IPS DF 4.7 (cell line): ENCODE measurements around the gene TCTA.
"Not testable (repeated sequence)": the region's sequence is repeated elsewhere in the genome, so short reads cannot be mapped to it uniquely, and the experiment has no call there.

Experiments
- DNase-seq: peaks from one replicate; pipeline ENCODE4 v3.0.0-alpha.2; 2013; ENCODE audit warnings: low spot score; ENCODE audit errors: extremely low read depth

Gene TCTA, protein sequence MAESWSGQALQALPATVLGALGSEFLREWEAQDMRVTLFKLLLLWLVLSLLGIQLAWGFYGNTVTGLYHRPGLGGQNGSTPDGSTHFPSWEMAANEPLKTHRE

GRCh38 chr3:49411968-49412631 is at the start of gene TCTA, which contains the start of gene RHOA:
TSS of gene TCTA (plus strand) at chr3:49412423. CDS start at chr3:49412427, 4 bp downstream.
TSS of gene RHOA (minus strand) at chr3:49411976. CDS start at chr3:49375589, 36,387 bp downstream.
- DNase-seq: peak; percentile 93

DNA sequence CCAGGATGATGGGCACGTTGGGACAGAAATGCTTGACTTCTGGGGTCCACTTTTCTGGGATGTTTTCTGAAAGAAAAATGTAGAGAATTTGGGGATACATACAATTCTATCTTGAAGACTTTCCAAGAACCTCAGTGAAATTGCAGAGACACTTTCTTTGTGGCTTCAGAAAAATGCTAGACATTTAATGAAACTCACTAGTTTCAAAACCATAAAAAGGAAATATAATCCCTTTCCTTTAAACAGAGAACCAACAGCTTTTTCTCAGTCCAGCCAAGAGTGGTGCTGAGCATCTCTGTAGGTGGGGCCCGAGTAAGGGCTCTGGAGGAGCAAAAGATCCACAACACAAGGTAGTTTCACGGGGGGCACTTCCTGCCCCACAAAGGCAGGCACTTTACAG is 49.7 kb upstream of the TCTA start:
- no peak for DNase-seq

GRCh38 chr3:49370585-49371290 is 41.5 kb upstream of the TCTA start:
- no peak for DNase-seq

GRCh38 chr3:49371946-49372345 is 40.3 kb upstream of the TCTA start:
- no peak for DNase-seq

DNA sequence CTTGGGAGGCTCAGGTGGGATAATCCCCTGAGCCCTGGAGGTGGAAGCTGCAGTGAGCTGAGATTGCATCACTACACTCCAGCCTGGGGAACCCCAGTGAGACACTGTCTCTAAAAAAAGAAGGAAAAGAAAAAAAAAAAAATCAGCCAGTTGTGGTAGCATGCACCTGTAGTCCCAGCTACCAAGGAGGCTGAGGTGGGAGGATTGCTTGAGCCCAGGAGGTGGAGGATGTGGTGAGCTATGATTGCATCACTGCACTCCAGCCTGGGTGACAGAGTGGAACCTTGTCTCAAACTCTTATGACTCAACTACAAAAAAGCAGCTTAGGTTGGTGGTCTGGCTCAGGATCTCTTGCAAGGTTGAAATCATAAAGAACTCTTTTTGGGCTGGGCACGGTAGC is 34.7 kb upstream of the TCTA start:
- no peak for DNase-seq

DNA sequence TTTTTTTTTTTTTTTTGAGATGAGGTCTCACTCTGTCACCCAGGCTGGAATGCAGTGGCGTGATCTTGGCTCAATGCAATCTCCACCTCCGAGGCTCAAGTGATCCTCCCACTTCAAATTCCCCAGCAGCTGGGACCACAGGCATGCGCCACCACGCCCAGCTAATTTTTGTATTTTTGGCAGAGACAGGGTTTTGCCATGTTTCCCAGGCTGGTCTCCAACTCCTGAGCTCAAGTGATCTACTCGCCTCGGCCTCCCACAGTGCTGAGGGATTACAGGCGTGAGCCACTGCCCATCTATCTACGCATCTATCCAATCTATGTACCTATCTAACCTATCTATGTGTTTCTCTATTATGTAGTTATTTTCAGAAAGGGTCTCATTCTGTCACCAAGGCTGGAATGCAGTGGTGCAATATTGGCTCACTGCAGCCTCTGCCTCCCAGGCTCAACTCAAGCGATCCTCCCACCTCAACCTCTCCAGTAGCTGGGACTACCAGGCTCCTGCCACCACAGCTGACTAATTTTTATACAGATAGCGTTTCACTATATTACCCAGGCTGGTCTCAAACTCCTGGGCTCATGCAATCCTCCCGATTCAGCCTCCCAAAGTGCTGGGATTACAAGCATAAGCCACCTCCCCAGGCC is 33.9 kb upstream of the TCTA start:
- no peak for DNase-seq

DNA sequence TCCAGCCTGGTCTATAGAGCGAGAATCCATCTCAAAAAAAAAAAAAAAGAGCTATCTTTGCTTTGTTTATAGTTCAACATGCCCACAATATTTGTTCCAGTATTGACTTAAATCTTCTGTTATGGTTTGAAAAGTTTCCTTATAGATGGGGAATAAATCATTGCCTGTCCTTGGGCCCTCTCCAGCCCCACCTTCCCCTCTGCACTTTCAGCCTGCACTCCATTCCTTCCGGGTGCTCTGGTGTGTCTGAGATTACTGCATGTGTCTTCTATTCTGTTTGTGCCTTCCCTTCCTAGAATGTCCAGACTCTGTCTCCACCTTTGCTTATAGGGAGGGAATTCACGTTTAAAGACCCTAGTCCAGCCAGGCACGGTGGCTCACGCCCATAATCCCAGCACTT is 28.8 kb upstream of the TCTA start:
- no peak for DNase-seq

GRCh38 chr3:49385617-49386016 is 26.6 kb upstream of the TCTA start:
- DNase-seq: no peak

- DNase-seq: no peak
Measured at GRCh38 chr3:49386056-49386756, 26.0 kb upstream of the TCTA start.

GRCh38 chr3:49387721-49388120 is 24.5 kb upstream of the TCTA start:
- no peak for DNase-seq

- no peak for DNase-seq
Measured at GRCh38 chr3:49388289-49388820, 23.9 kb upstream of the TCTA start.

DNA sequence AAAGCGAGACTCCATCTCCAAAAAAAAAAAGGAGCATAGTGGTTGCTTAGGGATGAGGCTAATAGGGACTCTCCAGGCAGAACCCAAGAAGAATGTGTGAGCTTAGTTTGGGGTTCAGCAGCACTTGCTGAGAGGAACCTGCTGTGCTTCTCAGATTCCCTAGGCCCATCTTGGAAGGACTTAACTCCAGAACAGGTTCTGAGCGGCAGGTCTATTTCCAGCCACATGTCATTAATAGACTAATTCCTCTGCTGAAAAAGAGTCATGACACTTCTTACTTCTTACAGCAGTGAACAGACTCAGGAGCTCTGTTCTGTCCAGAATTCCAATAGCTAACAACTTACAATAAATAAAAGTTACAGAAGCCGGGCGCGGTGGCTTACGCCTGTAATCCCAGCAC is 22.9 kb upstream of the TCTA start:
- DNase-seq: no peak

DNA sequence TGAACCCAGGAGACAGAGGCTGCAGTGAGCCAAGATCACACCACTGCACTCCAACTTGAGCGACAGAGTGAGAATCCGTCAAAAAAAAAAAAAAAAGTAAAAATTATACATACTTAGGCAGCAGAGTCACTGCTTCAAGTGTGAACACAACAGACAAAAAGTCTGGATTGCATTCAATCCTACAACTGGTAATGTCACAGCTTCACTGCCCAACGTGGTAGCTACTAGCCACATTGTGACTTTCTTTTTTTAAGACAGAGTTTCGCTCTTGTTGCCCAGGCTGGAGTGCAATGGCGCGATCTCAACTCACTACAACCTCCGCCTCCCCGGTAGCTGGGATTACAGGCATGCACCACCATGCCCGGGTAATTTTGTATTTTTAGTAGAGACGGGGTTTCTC is 20.9 kb upstream of the TCTA start:
- not testable (repeated sequence) for DNase-seq

GRCh38 chr3:49397470-49397869 is 14.8 kb upstream of the TCTA start:
- no peak for DNase-seq

DNA sequence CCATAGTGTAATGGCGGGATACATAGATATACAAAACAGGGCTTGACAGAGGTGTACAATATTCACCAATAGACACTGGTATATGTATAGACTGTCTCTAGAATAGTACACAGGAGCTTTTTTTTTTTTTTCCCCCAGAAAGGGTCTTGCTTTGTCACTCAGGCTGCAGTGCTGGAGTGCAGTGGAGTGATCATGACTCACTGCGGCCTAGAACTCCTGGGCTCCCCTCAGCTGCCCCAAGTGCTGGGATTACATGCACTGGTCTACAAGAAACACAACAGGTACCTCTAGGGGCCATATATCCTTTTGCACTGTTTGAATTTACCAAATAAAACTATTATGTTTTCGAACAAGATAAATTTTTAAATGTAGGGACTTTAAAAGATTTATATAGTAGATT is 12.8 kb upstream of the TCTA start:
- DNase-seq: no peak

- DNase-seq: no peak
Measured at GRCh38 chr3:49401766-49402165, 10.5 kb upstream of the TCTA start.

DNA sequence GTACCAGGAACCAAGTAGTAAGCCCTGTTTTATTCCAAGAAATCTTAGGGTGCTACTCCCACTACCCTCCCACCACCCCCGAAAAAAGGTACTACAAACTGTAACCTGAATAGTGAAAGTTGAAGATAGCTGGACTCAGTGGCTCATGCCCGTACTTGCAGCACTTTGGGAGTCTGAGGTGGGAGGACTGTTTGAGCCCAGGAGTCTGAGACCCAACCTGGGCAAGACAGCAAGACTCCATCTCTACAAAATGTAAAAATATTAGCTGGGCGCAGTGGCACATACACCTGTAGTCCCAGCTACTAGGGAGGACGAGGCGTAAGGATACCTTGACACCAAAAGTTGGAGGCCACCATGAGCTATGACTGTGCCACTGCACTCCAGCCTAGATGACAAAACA is 8.3 kb upstream of the TCTA start:
- DNase-seq: no peak

- DNase-seq: not testable (repeated sequence)
Measured at GRCh38 chr3:49405570-49405969, 6.7 kb upstream of the TCTA start.

GRCh38 chr3:49406571-49407565 is 5.4 kb upstream of the TCTA start:
- DNase-seq: no peak
